ENCODE measurements around the gene CCL1. TPM values are rescaled to one million over a fixed set of nuclear protein-coding genes. Genes with fewer than 3 reads are reported as not detected.

The CCL1 gene
- polyA plus RNA-seq, 3 donors, result not detected

DNA sequence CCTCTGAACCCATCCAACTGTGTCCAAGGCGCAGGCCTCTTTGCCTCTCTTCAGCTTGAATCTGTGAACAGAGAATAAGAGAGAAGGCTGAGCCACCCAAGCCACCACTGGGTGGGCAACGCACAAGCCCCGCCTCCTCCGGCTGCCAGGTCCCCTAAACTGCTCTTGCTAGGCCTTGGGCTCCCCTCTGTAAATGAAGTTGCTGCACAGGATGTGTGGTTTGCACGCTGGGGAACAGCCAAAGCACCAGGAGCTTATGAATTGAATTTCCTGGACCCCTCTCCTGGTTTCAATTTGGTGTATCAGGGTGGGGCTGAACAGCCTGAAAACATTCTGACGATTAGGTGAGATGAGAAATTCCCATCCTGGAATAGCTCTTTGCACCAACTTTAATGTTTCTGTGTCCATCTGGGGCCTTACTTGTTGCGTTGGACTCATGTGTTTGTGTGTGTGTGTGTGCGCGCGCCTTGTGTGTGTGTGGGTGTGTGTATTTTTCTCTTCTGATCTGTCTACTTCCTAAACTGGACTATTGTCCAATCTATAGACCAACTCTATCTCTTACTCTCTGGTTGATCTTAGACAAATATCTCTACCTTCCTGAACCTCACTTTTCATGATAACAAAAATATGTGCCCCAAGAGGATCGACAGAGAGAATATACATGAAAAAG lies 2.3 kb downstream of the CCL1 start:
- Mint-ChIP-seq H3K27me3 (ENCODE audit: low read depth in 3 of 3) (peaks cover 1 to 2% (median 2%) of the 10 kb centered on the region in 3 donors), H3K27ac (no peak overlapping the region), H3K4me1 (peaks cover 30% of the 10 kb centered on the region), H3K36me3 (peaks cover 0 to 2% of the 10 kb centered on the region in 2 donors), H3K9me3 (peaks cover 0 to 1% (median 0%) of the 10 kb centered on the region in 7 donors), H3K4me3 (no peak overlapping the region)
- no peak overlapping the region for H3K9ac ChIP-seq (ENCODE audit: insufficient read depth, low read length, poor library complexity, severe bottlenecking)
- H3K4me2 ChIP-seq (replicated peaks; ENCODE audit: extremely low read depth, low read length, poor library complexity, severe bottlenecking), result no peak overlapping the region
- H3K27me3 ChIP-seq (ENCODE audit: control insufficient read depth in 2 of 2, insufficient read depth in 2 of 2, low read length in 2 of 2), result no peaks in the 10 kb centered on the region
- H2AFZ ChIP-seq (ENCODE audit: insufficient read depth, low read depth, low read length, poor library complexity, severe bottlenecking), result no peak overlapping the region
- intact Hi-C loops (cut with micrococcal nuclease), result loop anchor here (1.0 to 10.0 kb wide), 3 partner anchors 56 to 160 kb away; partner anchors contain the start of gene CCL2 (in 1 of the 2)
- no peak for DNase-seq
- H3K9me3 ChIP-seq (replicated peaks in 1 of 2; ENCODE audit: control insufficient read depth in 1 of 2, insufficient read depth in 1 of 2, low read length in 2 of 2), result no peaks in the 10 kb centered on the region
- H3K4me3 ChIP-seq (replicated peaks in 1 of 3; ENCODE audit: low read depth in 2 of 3, low read length in 3 of 3), result no peak overlapping the region
- H3K36me3 ChIP-seq (replicated peaks in 1 of 2; ENCODE audit: control insufficient read depth in 1 of 2, insufficient read depth in 2 of 2, low read length in 2 of 2), result no peaks in the 10 kb centered on the region
- H4K20me1 ChIP-seq (ENCODE audit: insufficient read depth, low read length), result no peaks in the 10 kb centered on the region
- TF ChIP-seq CTCF (IDR thresholded peaks at IDR 0.05), result no peak
- no peaks in the 10 kb centered on the region for H3K79me2 ChIP-seq (ENCODE audit: insufficient read depth, low read length)
- no peak overlapping the region for H3K27ac ChIP-seq (ENCODE audit: low read depth in 1 of 2, low read length in 2 of 2)
- H3K4me1 ChIP-seq (ENCODE audit: control insufficient read depth in 1 of 2, insufficient read depth in 2 of 2, low read length in 2 of 2), result peaks cover 12 to 24% of the 10 kb centered on the region in 2 donors
- WGBS (ENCODE audit: insufficient coverage), result 27% methylated on average over 5 of the region's 11 CpGs

GRCh38 chr17:34358631-34359030 lies 4.4 kb downstream of the CCL1 start:
- no peak overlapping the region for H3K9ac ChIP-seq (ENCODE audit: insufficient read depth, low read length, poor library complexity, severe bottlenecking)
- no peak overlapping the region for H3K27ac ChIP-seq (ENCODE audit: low read depth in 1 of 2, low read length in 2 of 2)
- WGBS (ENCODE audit: insufficient coverage), result 100% methylated on average over 1 of the region's 3 CpGs
- peaks cover 0 to 2% of the 10 kb centered on the region in 2 donors for H3K36me3 Mint-ChIP-seq
- H3K36me3 ChIP-seq (replicated peaks in 1 of 2; ENCODE audit: control insufficient read depth in 1 of 2, insufficient read depth in 2 of 2, low read length in 2 of 2), result no peaks in the 10 kb centered on the region
- peaks cover 27% of the 10 kb centered on the region for H3K4me1 Mint-ChIP-seq
- intact Hi-C loops (cut with micrococcal nuclease), result loop anchor here in 1 of 2 donors (5.0 kb wide), 1 partner anchor 36 kb away; no protein-coding TSS in a partner anchor
- H3K9me3 Mint-ChIP-seq, result peaks cover 0 to 5% (median 3%) of the 10 kb centered on the region in 7 donors
- peaks cover 10 to 21% of the 10 kb centered on the region in 2 donors for H3K4me1 ChIP-seq (ENCODE audit: control insufficient read depth in 1 of 2, insufficient read depth in 2 of 2, low read length in 2 of 2)
- H3K27me3 Mint-ChIP-seq (ENCODE audit: low read depth in 3 of 3), result peaks cover 1 to 4% (median 2%) of the 10 kb centered on the region in 3 donors
- DNase-seq, result no peak
- no peak overlapping the region for H3K4me3 ChIP-seq (replicated peaks in 1 of 3; ENCODE audit: low read depth in 2 of 3, low read length in 3 of 3)
- H3K79me2 ChIP-seq (ENCODE audit: insufficient read depth, low read length), result no peaks in the 10 kb centered on the region
- H3K9me3 ChIP-seq (replicated peaks in 1 of 2; ENCODE audit: control insufficient read depth in 1 of 2, insufficient read depth in 1 of 2, low read length in 2 of 2), result no peaks in the 10 kb centered on the region
- no peak overlapping the region for H3K4me3 Mint-ChIP-seq
- H3K4me2 ChIP-seq (replicated peaks; ENCODE audit: extremely low read depth, low read length, poor library complexity, severe bottlenecking), result no peak overlapping the region
- H3K27me3 ChIP-seq (ENCODE audit: control insufficient read depth in 2 of 2, insufficient read depth in 2 of 2, low read length in 2 of 2), result no peaks in the 10 kb centered on the region
- no peak overlapping the region for H3K27ac Mint-ChIP-seq
- H4K20me1 ChIP-seq (ENCODE audit: insufficient read depth, low read length), result no peaks in the 10 kb centered on the region
- no peak overlapping the region for H2AFZ ChIP-seq (ENCODE audit: insufficient read depth, low read depth, low read length, poor library complexity, severe bottlenecking)
- TF ChIP-seq CTCF (IDR thresholded peaks at IDR 0.05), result no peak

Data from CD14-positive monocyte (primary cell).